SU-DHL-6 (cell line): ENCODE data around the gene TARBP1.

ENCODE experiments used
- CTCF ChIP-seq: fragments of 200-600 bp; sonication (generic); IDR thresholded peaks from one replicate; pipeline ENCODE4 v1.5.1; 2017; ENCODE audit warnings: antibody characterized with exemption, mild to moderate bottlenecking, low read length, moderate library complexity; ENCODE audit not compliant: insufficient read depth, poor library complexity, severe bottlenecking
- EZH2phosphoT487 ChIP-seq: fragments of 200-600 bp; sonication (generic), shearing (Covaris generic); conservative IDR thresholded peaks from 2 replicates; pipeline ENCODE4 v1.6.1; 2018; ENCODE audit warnings: mild to moderate bottlenecking, antibody characterized with exemption, low read length, moderate library complexity, mixed read lengths

GRCh38 chr1:234375672-234376071 lies 103.3 kb downstream of the TARBP1 start:
- TF ChIP-seq CTCF = no peak
- TF ChIP-seq EZH2phosphoT487 = no peak
